Brain microvascular endothelial cell (primary cell): Measurements from ENCODE around the gene KLHL29.

Experiments used
- DNase-seq: peaks from one replicate; pipeline ENCODE4 v3.0.0-alpha.2; 2020
- H3K27ac ChIP-seq: fragments of 250-450 bp; sonication (Bioruptor Pico); 2 replicates; pipeline ENCODE4 v1.5.1; 2020; ENCODE audit warnings: mild to moderate bottlenecking, moderate library complexity
- H3K27me3 ChIP-seq: fragments of 250-450 bp; sonication (Bioruptor Pico); replicated peaks from 2 replicates; pipeline ENCODE4 v1.5.1; 2020; ENCODE audit warnings: mild to moderate bottlenecking
- H3K36me3 ChIP-seq: fragments of 250-450 bp; sonication (Bioruptor Pico); replicated peaks from 2 replicates; pipeline ENCODE4 v1.5.1; 2020; ENCODE audit warnings: mild to moderate bottlenecking
- H3K4me3 ChIP-seq: 2 replicates; pipeline ENCODE4 v1.5.1; 2011; ENCODE audit warnings: low read depth, mild to moderate bottlenecking, control low read depth, low read length, moderate library complexity
- in situ Hi-C: cut with HindIII; loops from 2 replicates; pipeline ENCODE4 v1.10.0; 2017; ENCODE audit warnings: low sequenced_read_pairs, low pct_ligation_motif_present
- TF ChIP-seq, protein P1 (sequence below): IDR thresholded peaks from 2 replicates; pipeline ENCODE4 v1.5.1; 2011; ENCODE audit warnings: low read depth, mild to moderate bottlenecking, moderate library complexity, low read length, control low read depth, inconsistent platforms; ENCODE audit errors: missing control alignments

Gene KLHL29

DNA sequence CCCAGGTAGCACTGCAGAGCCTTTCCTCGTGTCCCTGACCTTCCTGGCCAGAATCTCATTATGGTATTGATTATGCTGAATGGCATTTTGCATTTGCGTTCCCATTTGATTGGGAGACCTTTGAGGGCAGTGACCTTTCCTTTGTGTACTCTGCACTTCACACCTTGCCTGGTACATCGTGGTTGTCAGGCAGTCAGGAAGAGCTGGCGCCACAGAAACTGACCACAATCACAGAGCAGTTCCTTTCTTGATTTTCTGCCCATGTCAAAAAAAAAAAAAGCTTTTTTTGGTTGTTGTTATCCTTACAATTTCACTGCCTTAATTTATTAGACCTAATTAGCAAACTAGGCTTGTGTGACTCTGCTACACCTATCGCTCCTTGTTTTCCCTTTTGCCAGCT is 8.9 kb upstream of the KLHL29 start:
- no peaks in the 10 kb centered on the region for H3K27me3 ChIP-seq
- no peak overlapping the region for H3K27ac ChIP-seq
- DNase-seq: no peak
- in situ Hi-C loops: no loop called here
- H3K36me3 ChIP-seq: no peaks in the 10 kb centered on the region
- no peak overlapping the region for H3K4me3 ChIP-seq
- TF ChIP-seq, protein P1, sequence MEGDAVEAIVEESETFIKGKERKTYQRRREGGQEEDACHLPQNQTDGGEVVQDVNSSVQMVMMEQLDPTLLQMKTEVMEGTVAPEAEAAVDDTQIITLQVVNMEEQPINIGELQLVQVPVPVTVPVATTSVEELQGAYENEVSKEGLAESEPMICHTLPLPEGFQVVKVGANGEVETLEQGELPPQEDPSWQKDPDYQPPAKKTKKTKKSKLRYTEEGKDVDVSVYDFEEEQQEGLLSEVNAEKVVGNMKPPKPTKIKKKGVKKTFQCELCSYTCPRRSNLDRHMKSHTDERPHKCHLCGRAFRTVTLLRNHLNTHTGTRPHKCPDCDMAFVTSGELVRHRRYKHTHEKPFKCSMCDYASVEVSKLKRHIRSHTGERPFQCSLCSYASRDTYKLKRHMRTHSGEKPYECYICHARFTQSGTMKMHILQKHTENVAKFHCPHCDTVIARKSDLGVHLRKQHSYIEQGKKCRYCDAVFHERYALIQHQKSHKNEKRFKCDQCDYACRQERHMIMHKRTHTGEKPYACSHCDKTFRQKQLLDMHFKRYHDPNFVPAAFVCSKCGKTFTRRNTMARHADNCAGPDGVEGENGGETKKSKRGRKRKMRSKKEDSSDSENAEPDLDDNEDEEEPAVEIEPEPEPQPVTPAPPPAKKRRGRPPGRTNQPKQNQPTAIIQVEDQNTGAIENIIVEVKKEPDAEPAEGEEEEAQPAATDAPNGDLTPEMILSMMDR: no peak

DNA sequence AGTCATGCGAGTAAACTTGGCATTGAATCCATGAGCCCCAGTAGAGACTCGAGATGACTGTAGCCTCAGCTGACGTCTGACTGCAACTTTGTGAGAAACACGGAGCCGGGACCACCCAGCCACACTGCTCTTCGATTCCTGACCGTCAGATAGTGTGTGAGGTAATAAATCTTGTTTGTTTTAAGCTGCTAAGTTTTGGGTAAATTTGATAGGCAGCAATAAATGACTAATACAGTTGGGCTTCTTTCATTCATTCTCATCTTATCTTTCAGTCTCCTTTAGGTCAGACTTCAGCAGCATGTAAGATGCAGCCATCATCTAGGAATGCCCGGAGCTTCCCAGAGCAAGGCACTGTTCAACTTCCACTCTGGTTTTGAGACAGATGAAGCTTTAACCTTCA is 8.0 kb upstream of the KLHL29 start:
- H3K4me3 ChIP-seq: no peak overlapping the region
- no peaks in the 10 kb centered on the region for H3K36me3 ChIP-seq
- DNase-seq: peak; percentile 82
- in situ Hi-C loops: no loop called here
- TF ChIP-seq, protein P1: no peak
- H3K27ac ChIP-seq: peak overlapping the region; percentile 85
- H3K27me3 ChIP-seq: no peaks in the 10 kb centered on the region

DNA sequence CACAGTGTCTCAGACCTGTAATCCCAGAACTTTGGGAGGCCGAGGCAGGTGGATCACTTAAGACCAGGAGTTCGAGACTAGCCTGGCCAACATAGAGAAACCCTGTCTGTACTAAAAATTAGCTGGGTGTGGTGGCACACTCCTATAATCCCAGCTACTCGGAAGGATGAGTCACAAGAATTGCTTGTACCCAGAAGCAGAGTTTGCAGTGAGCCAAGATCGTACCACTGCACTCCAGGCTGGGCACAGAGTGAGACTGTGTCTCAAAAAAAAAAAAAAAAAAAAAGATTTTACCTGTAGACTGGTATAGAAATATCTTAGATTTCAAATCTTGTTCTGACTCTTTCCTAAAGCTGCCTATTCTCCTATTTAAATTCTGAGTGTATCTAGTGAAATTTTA is 7.2 kb upstream of the KLHL29 start:
- TF ChIP-seq, protein P1: no peak
- Histone ChIP-seq H3K27me3 (no peaks in the 10 kb centered on the region), H3K4me3 (no peak overlapping the region), H3K27ac (peak overlapping the region; percentile 85), H3K36me3 (no peaks in the 10 kb centered on the region)
- DNase-seq: no peak
- in situ Hi-C loops: no loop called here

DNA sequence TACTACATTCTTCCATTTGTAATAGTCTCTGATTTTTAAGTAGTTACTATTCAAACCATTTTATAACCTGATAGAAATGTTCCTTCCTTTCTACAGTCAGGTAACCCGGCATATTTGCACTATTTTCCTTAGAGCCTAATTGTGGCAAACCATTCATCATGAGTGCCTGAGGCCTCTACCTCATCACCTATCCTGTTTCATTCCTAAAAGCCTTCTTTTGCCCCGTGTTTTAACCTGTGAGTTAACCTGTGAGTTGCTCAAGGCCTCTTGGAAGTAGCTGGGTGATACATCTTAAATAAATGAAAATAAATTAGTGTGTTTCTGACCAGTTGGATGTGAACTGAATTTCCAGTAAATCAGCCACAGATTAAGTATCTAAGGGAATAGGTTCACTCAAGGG is 6.5 kb upstream of the KLHL29 start:
- DNase-seq: no peak
- H3K27me3 ChIP-seq: no peaks in the 10 kb centered on the region
- in situ Hi-C loops: no loop called here
- TF ChIP-seq, protein P1: no peak
- no peaks in the 10 kb centered on the region for H3K36me3 ChIP-seq
- no peak overlapping the region for H3K27ac ChIP-seq
- H3K4me3 ChIP-seq: no peak overlapping the region

DNA sequence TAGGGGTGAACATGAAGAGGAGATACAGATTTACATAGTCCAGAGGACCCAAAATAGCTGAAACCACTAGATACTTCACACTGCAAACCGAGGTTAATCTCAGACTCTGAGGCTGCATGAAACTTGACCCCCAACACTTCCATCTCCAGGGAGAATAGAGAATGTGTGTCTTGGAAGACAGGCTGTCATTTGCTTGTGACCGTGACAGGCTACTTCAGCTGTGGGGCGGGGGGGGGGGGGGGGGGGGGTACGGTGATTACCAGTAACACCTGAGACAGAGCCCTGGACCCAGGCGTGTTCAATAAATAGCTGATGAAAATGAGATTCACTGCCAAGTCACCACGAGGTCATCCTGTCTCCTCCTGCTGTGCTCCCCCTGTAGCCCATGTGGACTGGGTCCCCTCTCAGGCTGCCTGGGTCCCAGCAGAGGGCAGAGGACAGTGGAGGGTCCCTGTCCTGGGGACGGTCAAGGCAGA is 5.7 kb upstream of the KLHL29 start:
- DNase-seq: no peak
- no peak overlapping the region for H3K27ac ChIP-seq
- H3K27me3 ChIP-seq: no peaks in the 10 kb centered on the region
- TF ChIP-seq, protein P1: no peak
- in situ Hi-C loops: no loop called here
- no peak overlapping the region for H3K4me3 ChIP-seq
- H3K36me3 ChIP-seq: no peaks in the 10 kb centered on the region

DNA sequence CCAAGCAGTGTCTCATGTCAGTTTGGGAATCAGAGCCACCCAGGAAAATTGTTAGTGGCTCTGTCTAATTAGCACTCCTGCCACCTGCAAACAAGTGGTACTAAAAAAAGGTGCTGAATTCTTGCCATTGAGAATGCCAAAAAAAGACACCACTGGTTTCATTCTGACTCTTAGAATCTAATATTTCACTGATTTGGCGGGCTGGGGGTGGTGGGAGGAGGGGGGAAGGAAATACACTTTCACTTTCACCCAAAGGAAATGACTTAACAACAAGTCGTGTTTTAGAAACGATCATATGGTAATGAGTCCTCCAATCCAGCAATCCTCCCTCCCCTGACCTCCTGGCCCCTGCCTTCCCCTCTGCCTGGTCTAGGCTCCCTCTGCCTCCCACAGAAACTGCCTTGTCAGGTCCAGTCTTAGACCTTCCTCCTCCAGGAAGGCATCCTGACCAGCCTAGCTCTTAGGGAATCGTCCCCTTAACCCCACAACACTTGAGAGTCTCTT is 4.4 kb upstream of the KLHL29 start:
- TF ChIP-seq, protein P1: no peak
- in situ Hi-C loops: no loop called here
- Histone ChIP-seq H3K36me3 (no peaks in the 10 kb centered on the region), H3K4me3 (no peak overlapping the region), H3K27me3 (no peaks in the 10 kb centered on the region), H3K27ac (peak overlapping the region; percentile 36)
- no peak for DNase-seq
